HG03565 (cell line): ENCODE data around the gene SLC25A27.

Experiments
- ATAC-seq: cut with Tn5 transposase; IDR thresholded peaks from one replicate; pipeline ENCODE4 v1.9.1; 2021; ENCODE audit warnings: mild to moderate bottlenecking, moderate library complexity; ENCODE audit not compliant: unreplicated experiment

The SLC25A27 gene

GRCh38 chr6:46704562-46704961, 51.8 kb downstream of the SLC25A27 start:
- ATAC-seq, result no peak

GRCh38 chr6:46706464-46706863, 53.7 kb downstream of the SLC25A27 start:
- no peak for ATAC-seq

- ATAC-seq, result no peak
These were observed 58.7 kb downstream of the SLC25A27 start for GRCh38 chr6:46711491-46711890.

- ATAC-seq, result no peak
These were observed 62.4 kb downstream of the SLC25A27 start for GRCh38 chr6:46715141-46715540.

- ATAC-seq, result no peak
These were observed 66.3 kb downstream of the SLC25A27 start for GRCh38 chr6:46719099-46719498.

GRCh38 chr6:46720401-46720800, 67.6 kb downstream of the SLC25A27 start:
- ATAC-seq, result no peak
